Cortex of kidney (tissue), 1 donor: ENCODE results near the gene UBE2E2.

ENCODE experiments used
- DNase-seq: peaks from one replicate; lab custom pipeline; 2025; lab: John Stamatoyannopoulos, UW

Gene UBE2E2

GRCh38 chr3:23193831-23194230 lies 9.3 kb upstream of the UBE2E2 start:
- no peak for DNase-seq

GRCh38 chr3:23198801-23199200 lies 4.3 kb upstream of the UBE2E2 start:
- no peak for DNase-seq

GRCh38 chr3:23199649-23200048 lies 3.5 kb upstream of the UBE2E2 start:
- no peak for DNase-seq

- no peak for DNase-seq
These were observed 1.8 kb upstream of the UBE2E2 start for GRCh38 chr3:23201154-23201838.

GRCh38 chr3:23202203-23202920 lies 765 bp upstream of the UBE2E2 start:
- no peak for DNase-seq

- DNase-seq: no peak
These were observed 692 bp downstream of the UBE2E2 start for GRCh38 chr3:23203708-23204330.

GRCh38 chr3:23206366-23206765 lies 3.2 kb downstream of the UBE2E2 start:
- no peak for DNase-seq

GRCh38 chr3:23209103-23209502 lies 6.0 kb downstream of the UBE2E2 start:
- DNase-seq: no peak

GRCh38 chr3:23209747-23210487 lies 6.8 kb downstream of the UBE2E2 start:
- DNase-seq: no peak

GRCh38 chr3:23213813-23214212 lies 10.7 kb downstream of the UBE2E2 start:
- DNase-seq: no peak

- no peak for DNase-seq
These were observed 14.9 kb downstream of the UBE2E2 start for GRCh38 chr3:23217872-23218554.

- DNase-seq: no peak
These were observed 16.0 kb downstream of the UBE2E2 start for GRCh38 chr3:23219117-23219516.

- no peak for DNase-seq
These were observed 16.4 kb downstream of the UBE2E2 start for GRCh38 chr3:23219552-23219951.

- DNase-seq: no peak
These were observed 18.0 kb downstream of the UBE2E2 start for GRCh38 chr3:23221136-23221535.

- DNase-seq: no peak
These were observed 28.9 kb downstream of the UBE2E2 start for GRCh38 chr3:23232016-23232415.

- no peak for DNase-seq
These were observed 29.7 kb downstream of the UBE2E2 start for GRCh38 chr3:23232854-23233253.

- DNase-seq: no peak
These were observed 32.1 kb downstream of the UBE2E2 start for GRCh38 chr3:23235264-23235663.

GRCh38 chr3:23236890-23237289 lies 33.8 kb downstream of the UBE2E2 start:
- DNase-seq: no peak

- DNase-seq: no peak
These were observed 35.0 kb downstream of the UBE2E2 start for GRCh38 chr3:23238156-23238555.

- no peak for DNase-seq
These were observed 35.5 kb downstream of the UBE2E2 start for GRCh38 chr3:23238578-23238977.

GRCh38 chr3:23239211-23240068 lies 36.3 kb downstream of the UBE2E2 start:
- DNase-seq: no peak
